Psoas muscle (tissue), 8 donors: ENCODE results near the gene FKRP. TPM values are rescaled to one million over a fixed set of nuclear protein-coding genes. Genes with fewer than 3 reads are reported as not detected.
"Not testable (repeated sequence)": the region's sequence is repeated elsewhere in the genome, so short reads cannot be mapped to it uniquely, and the experiment has no call there.

Experiments used
- ATAC-seq, 4 donors: fragments of 200-7000 bp; cut with Tn5 transposase; one replicate each; pipeline ENCODE4 v1.9.1; 2020; ENCODE audit warnings: moderate library complexity in 3 of 4, mild to moderate bottlenecking in 2 of 4
- DNase-seq, 2 donors: peaks; one replicate each; pipeline ENCODE4 v3.0.0-alpha.2; 2020
- H3K27ac ChIP-seq: fragments of 200-600 bp; one replicate; pipeline ENCODE4 v1.8.0; 2022
- H3K27me3 ChIP-seq, 3 donors: fragments of 200-600 bp in 1 of 3; one replicate each; pipeline versions ENCODE4 v1.6.1 to v1.8.0; 2013 to 2022; ENCODE audit warnings: low read length in 2 of 3, mild to moderate bottlenecking in 2 of 3, moderate library complexity in 1 of 3; ENCODE audit not compliant: insufficient read depth in 3 of 3
- H3K36me3 ChIP-seq, 2 donors: fragments of 200-600 bp in 1 of 2; one replicate each; pipeline versions ENCODE4 v1.6.1 to v1.8.0; 2013 to 2022; ENCODE audit warnings: low read depth in 1 of 2, mild to moderate bottlenecking in 1 of 2, moderate library complexity in 1 of 2; ENCODE audit not compliant: insufficient read depth in 1 of 2
- H3K4me1 ChIP-seq: fragments of 200-600 bp; one replicate; pipeline ENCODE4 v1.8.0; 2022
- H3K4me3 ChIP-seq: fragments of 200-600 bp; one replicate; pipeline ENCODE4 v1.8.0; 2022; ENCODE audit warnings: mild to moderate bottlenecking
- H3K9me3 ChIP-seq: fragments of 200-600 bp; one replicate; pipeline ENCODE4 v1.8.0; 2022
- CTCF ChIP-seq: fragments of 200-600 bp; IDR thresholded peaks from one replicate; pipeline ENCODE4 v1.8.0; 2022; ENCODE audit warnings: antibody characterized with exemption
- WGBS, 3 donors: extraction: QIAGEN DNeasy Blood & Tissue Kit; methylation state at CpG; one replicate each; pipeline versions ENCODE4 v1.1.6 to v1.1.7; 2013; 5-methylcytosine and 5-hydroxymethylcytosine counted together
- intact Hi-C, 2 donors: fragments of 100-400 bp; cut with DNase I; formaldehyde crosslinking; loops; one replicate each; pipeline versions ENCODE4 v1.11.0 to v1.14.2; 2022
- polyA plus RNA-seq, 3 donors: library from polyadenylated mRNA; stranded (reverse); fragments of 200-250 nt; gene quantifications; one replicate each; pipeline ENCODE4 v1.2.3, GENCODE V29; 2013
- total RNA-seq, 4 donors: library from RNA; stranded (reverse); fragmentation: NEBNext Ultra II Directional in 2 of 4; extraction: Animal tissue kit (Norgen Biotek cat#: 25700) in 2 of 4; gene quantifications; one replicate each; pipeline versions ENCODE4 v1.2.1 to v1.2.4, GENCODE V29; 2021 to 2023
- donor health status: healthy with polysubstance abuse.
- donor health status: DM: no; HTN: no; CAD: no; lungs with moderate emphysema.
- donor health status: Bipolar disorder and iron deficiency.
- donor health status: healthy.
- donor health status: DM: yes; HTN: yes; CAD: no.
- donor health status: DM: no; HTN: no; CAD: no.
- donor health status: DM: no; HTN: no; CAD: no.
- donor health status: DM: yes; HTN: yes; CAD: no.

The FKRP gene
- total and polyA plus RNA-seq, 7 donors, result 11.6 to 24.5 (median 15.0) TPM

GRCh38 chr19:46759206-46759605, 13.3 kb downstream of the FKRP start:
- ATAC-seq (no peak), DNase-seq (no peak)
- intact Hi-C loops, result loop anchor here (5.0 to 10.0 kb wide), 2 partner anchors 233 to 236 kb away; no protein-coding TSS in a partner anchor
- Histone ChIP-seq H3K4me1 (peaks cover 23% of the 10 kb centered on the region), H3K27me3 (no peaks in the 10 kb centered on the region), H3K4me3 (no peak overlapping the region), H3K9me3 (no peaks in the 10 kb centered on the region), H3K27ac (no peak overlapping the region), H3K36me3 (peaks cover 3 to 25% of the 10 kb centered on the region in 2 donors)
- 75 to 85% (median 76%) methylated on average over 6 of the region's 6 CpGs for WGBS, 3 donors
- TF ChIP-seq CTCF, result no peak

GRCh38 chr19:46759817-46760333, 14.0 kb downstream of the FKRP start:
- Histone ChIP-seq H3K4me1 (peaks cover 23% of the 10 kb centered on the region), H3K27me3 (no peaks in the 10 kb centered on the region), H3K27ac (peak overlapping the region; percentile 46), H3K36me3 (peaks cover 3 to 20% of the 10 kb centered on the region in 2 donors), H3K9me3 (no peaks in the 10 kb centered on the region), H3K4me3 (no peak overlapping the region)
- intact Hi-C loops, result loop anchor here (5.0 to 10.0 kb wide), 2 partner anchors 232 to 235 kb away; no protein-coding TSS in a partner anchor
- DNase-seq (peak in 1 of 2 donors; percentile 61), ATAC-seq (peak; percentile 29 to 65 (median 51))
- TF ChIP-seq CTCF, result no peak
- 36 to 50% (median 40%) methylated on average over 7 of the region's 7 CpGs for WGBS, 3 donors

- H3K36me3 ChIP-seq, result peaks cover 3 to 16% of the 10 kb centered on the region in 2 donors
- no peaks in the 10 kb centered on the region for H3K27me3 ChIP-seq
- intact Hi-C loops, result no loop called here
- H3K27ac ChIP-seq, result peak overlapping the region; percentile 58
- 84 to 86% (median 85%) methylated on average over 5 of the region's 5 CpGs for WGBS, 3 donors
- ATAC-seq (no peak), DNase-seq (no peak)
- no peak overlapping the region for H3K4me3 ChIP-seq
- peaks cover 23% of the 10 kb centered on the region for H3K4me1 ChIP-seq
- TF ChIP-seq CTCF, result no peak
- H3K9me3 ChIP-seq, result no peaks in the 10 kb centered on the region
Observed at GRCh38 chr19:46760363-46760762, 14.5 kb downstream of the FKRP start.

GRCh38 chr19:46760897-46761296, 15.0 kb downstream of the FKRP start:
- Histone ChIP-seq H3K27ac (peak overlapping the region; percentile 58), H3K36me3 (peaks cover 3 to 16% of the 10 kb centered on the region in 2 donors), H3K4me1 (peaks cover 23% of the 10 kb centered on the region)
- WGBS, 3 donors, result 48 to 81% (median 65%) methylated on average over 4 of the region's 4 CpGs
- intact Hi-C loops, H3K27me3 ChIP-seq, DNase-seq, H3K4me3 ChIP-seq, H3K9me3 ChIP-seq, ATAC-seq: not testable (repeated sequence)

GRCh38 chr19:46761418-46761831, 15.6 kb downstream of the FKRP start:
- H3K27me3 ChIP-seq, result no peaks in the 10 kb centered on the region
- TF ChIP-seq CTCF, result no peak
- no peak overlapping the region for H3K4me3 ChIP-seq
- DNase-seq (no peak), ATAC-seq (no peak)
- intact Hi-C loops, result no loop called here
- H3K27ac ChIP-seq, result no peak overlapping the region
- H3K9me3 ChIP-seq, result no peaks in the 10 kb centered on the region
- peaks cover 23% of the 10 kb centered on the region for H3K4me1 ChIP-seq
- 48 to 52% (median 49%) methylated on average over 5 of the region's 5 CpGs for WGBS, 3 donors
- H3K36me3 ChIP-seq, result peaks cover 2 to 13% of the 10 kb centered on the region in 2 donors
